NCI-H146 treated with DMSO at 0.1 percent for 48 hours (cell line): ENCODE measurements around the gene TRIM10.
"Not testable (repeated sequence)": the region's sequence is repeated elsewhere in the genome, so short reads cannot be mapped to it uniquely, and the experiment has no call there.

ENCODE experiments used
- DNase-seq: peaks from one replicate; lab custom pipeline; 2025; ENCODE audit not compliant: unreplicated experiment; lab: John Stamatoyannopoulos, UW

Gene TRIM10

GRCh38 chr6:30172681-30173080 lies 11.7 kb upstream of the TRIM10 start:
- DNase-seq: no peak

DNA sequence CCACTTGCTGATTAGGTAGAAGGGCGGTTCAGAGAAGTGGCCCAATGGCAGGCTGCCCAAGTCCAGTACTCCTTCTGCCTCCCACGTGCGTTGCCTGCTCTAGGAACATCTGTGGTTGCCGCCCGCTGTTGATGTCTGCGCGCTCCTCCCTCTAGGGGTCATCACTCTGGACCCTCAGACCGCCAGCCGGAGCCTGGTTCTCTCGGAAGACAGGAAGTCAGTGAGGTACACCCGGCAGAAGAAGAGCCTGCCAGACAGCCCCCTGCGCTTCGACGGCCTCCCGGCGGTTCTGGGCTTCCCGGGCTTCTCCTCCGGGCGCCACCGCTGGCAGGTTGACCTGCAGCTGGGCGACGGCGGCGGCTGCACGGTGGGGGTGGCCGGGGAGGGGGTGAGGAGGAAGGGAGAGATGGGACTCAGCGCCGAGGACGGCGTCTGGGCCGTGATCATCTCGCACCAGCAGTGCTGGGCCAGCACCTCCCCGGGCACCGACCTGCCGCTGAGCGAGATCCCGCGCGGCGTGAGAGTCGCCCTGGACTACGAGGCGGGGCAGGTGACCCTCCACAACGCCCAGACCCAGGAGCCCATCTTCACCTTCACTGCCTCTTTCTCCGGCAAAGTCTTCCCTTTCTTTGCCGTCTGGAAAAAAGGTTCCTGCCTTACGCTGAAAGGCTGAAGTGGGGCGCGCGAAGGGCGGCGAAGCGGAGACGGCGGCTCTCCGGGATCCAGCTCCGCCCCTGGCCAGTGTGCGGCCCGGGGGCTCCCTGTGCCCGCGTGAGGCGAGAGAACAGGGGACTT lies 10.9 kb upstream of the TRIM10 start:
- no peak for DNase-seq

DNA sequence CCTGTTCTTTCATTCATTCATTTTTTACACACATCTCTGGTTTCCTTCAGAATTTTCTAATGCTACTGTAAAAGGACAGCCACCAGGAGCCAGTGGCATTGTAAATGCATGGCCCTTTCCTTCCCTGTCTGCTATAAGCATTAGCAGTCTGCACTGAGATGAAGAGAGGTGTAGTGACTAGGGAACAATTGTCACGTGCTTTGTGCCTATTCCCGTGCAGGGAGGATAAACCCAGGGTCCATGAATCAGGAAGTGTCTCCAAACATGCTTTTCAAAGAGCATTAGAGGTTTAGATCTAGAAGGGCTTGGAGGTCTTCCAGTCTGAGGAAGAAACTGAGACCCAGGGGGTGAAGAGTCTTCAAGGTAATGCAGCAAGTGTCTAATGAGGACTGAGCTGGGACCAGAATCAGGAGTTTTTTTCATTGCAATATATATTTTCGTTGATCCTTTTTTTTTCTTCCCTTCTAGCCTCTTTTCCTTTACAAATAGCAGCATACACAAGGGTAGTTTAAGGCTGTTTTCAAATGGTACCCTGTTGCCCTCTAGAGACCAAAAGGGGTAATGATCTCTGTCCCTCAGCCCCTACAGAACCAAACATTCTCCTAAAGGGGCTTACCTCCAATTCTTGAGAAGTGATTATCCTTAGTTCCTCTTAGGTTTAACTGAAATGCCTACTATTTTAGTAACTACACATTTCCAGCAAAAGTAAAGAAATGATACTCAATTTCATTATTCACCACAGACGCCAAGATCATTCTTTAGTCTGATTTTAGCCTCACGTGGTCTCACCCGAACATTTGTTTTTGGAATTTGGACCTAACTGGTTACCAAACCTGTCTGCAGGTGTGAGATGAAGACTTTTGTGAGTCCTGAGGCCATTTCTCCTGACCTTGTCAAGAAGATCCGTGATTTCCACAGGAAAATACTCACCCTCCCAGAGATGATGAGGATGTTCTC lies 8.9 kb upstream of the TRIM10 start:
- DNase-seq: no peak

- no peak for DNase-seq
Measured at GRCh38 chr6:30168741-30169140, 7.7 kb upstream of the TRIM10 start.

- no peak for DNase-seq
Measured at GRCh38 chr6:30167101-30167500, 6.1 kb upstream of the TRIM10 start.

GRCh38 chr6:30165238-30165637 lies 4.2 kb upstream of the TRIM10 start:
- not testable (repeated sequence) for DNase-seq

DNA sequence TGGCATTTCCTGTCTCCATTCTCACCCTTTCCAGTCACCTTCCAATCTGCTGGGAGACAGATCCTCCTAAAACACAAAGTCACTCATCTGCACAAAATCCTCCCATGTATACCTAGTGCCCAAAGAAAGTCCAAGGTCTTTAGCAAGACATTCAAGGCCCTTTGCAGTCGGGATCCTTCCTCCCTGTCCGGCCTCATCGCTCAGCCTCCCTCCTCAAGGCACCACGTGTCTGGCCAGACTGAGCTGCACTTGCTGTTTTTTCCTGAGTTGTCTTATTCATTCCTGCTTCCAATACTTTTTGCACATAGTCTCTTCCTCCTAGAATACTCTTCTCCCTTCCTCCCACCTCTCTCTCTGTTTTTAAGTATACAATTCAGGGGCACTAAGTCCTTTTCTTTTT lies 3.7 kb upstream of the TRIM10 start:
- DNase-seq: no peak

- DNase-seq: no peak
Measured at GRCh38 chr6:30163918-30164654, 3.1 kb upstream of the TRIM10 start.

GRCh38 chr6:30163090-30163917 lies 2.3 kb upstream of the TRIM10 start, which contains the start of gene TRIM15:
TRIM15 (plus strand) TSS chr6:30163546; CDS start chr6:30163685, 139 bp downstream.
- no peak for DNase-seq

- DNase-seq: no peak
Measured at GRCh38 chr6:30162265-30163089, 1.5 kb upstream of the TRIM10 start.

DNA sequence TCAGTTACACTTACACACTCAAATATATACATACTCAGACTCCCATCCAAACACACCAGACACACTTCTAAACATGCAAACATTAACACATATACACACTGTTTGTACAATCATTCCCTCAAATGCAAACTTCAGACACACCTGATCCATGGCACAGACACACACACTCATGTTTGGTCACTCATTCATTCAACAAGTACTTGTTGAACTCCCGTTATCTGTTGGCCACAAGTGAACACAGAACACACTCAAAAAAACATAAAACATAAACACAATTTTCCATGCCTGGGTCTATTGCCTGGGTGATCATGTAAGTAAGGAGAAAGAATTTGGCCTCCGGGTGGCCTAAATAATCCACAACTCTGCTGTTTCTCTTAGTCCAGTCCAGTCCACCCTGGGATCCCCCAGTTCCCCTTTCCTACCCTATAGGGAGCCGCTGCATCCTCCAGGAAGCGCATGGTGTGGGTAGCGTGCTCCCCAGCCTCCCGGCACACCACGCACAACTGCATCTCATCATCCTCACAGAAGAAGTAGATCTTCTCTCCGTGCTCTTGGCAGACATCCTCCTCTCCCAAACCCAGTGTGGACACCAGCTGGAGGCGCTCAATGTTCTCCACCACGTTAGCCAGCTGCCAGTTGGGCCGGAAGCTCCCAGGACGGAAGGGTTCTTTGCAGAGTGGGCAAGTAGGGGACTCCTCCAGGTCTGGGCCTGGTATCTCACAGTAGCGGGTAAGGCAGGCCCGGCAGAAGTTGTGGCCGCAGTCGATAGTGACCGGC lies 815 bp downstream of the TRIM10 start:
- DNase-seq: no peak

GRCh38 chr6:30158475-30159040 lies 2.5 kb downstream of the TRIM10 start:
- DNase-seq: no peak

DNA sequence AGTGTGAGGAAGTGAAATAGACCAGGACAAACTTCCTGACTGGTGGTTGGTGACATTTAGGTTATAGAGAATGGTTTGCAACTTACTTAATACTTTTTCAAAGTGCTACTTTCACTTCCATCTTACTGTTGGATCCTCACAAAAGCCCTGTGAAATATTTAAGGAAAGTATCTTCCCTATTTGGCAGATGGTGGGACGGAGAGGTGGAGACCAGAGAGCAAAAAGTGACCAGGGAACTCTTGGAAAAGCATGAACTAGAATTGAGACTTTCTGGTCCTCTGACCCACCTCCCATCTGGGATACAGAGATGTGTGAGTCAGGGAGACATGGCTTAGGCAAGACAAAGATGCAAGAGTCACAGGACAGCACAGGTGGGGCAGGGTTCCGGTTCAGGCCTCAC lies 3.0 kb downstream of the TRIM10 start:
- no peak for DNase-seq

GRCh38 chr6:30157581-30157980 lies 3.4 kb downstream of the TRIM10 start:
- DNase-seq: no peak

DNA sequence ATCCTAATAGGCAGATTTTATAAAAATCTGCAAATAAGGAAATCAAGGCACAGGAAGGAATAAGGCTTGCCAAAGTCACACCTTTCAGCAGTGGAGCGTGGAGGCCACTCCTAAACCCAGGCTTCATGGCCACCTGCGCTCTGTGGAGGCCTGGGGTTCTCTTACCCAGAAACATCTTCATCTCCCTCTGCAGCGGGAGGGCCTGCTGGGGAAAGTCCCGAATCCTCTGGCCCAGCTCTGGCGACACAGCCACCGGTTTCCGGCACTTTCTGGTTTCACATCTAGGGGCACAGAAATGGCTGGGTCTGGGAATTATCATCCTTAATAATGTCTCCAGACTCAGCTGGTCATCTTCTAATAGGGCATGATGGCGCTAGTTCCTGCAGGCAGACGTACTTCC lies 4.2 kb downstream of the TRIM10 start:
- no peak for DNase-seq

GRCh38 chr6:30156262-30156599 lies 4.8 kb downstream of the TRIM10 start:
- no peak for DNase-seq

- no peak for DNase-seq
Measured at GRCh38 chr6:30155520-30156261, 5.3 kb downstream of the TRIM10 start.
